GM18517 (cell line): ENCODE results near the gene ID2.

Experiments used
- ATAC-seq: cut with Tn5 transposase; IDR thresholded peaks from one replicate; pipeline ENCODE4 v1.9.1; 2021; ENCODE audit warnings: mild to moderate bottlenecking, moderate library complexity; ENCODE audit not compliant: unreplicated experiment

ID2 gene

DNA sequence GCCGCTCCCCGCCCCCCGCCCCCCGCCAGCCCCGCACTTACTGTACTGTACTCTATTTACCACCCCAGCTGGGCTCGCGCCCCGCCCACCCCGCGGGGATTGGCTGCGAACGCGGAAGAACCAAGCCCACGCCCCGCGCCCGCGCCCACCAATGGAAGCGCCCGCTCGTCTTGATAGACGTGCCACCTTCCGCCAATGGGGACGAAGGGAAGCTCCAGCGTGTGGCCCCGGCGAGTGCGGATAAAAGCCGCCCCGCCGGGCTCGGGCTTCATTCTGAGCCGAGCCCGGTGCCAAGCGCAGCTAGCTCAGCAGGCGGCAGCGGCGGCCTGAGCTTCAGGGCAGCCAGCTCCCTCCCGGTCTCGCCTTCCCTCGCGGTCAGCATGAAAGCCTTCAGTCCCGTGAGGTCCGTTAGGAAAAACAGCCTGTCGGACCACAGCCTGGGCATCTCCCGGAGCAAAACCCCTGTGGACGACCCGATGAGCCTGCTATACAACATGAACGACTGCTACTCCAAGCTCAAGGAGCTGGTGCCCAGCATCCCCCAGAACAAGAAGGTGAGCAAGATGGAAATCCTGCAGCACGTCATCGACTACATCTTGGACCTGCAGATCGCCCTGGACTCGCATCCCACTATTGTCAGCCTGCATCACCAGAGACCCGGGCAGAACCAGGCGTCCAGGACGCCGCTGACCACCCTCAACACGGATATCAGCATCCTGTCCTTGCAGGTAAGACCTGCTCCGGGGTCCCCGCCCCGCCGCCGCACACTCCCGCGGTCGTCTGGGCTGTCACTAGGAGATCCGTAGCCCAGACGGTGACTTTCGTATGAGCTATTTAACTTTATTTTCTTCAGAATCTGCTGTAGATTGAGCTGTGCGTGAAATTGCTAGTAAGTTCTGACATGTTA is at the start of gene ID2:
Gene ID2 (plus strand): TSS at position 271 of the 907 bp plus-strand sequence. CDS start 110 bp downstream, at position 381.
- peak; percentile 58 for ATAC-seq

GRCh38 chr2:8632755-8633154 is 49.1 kb upstream of the ID2 start:
- no peak for ATAC-seq

DNA sequence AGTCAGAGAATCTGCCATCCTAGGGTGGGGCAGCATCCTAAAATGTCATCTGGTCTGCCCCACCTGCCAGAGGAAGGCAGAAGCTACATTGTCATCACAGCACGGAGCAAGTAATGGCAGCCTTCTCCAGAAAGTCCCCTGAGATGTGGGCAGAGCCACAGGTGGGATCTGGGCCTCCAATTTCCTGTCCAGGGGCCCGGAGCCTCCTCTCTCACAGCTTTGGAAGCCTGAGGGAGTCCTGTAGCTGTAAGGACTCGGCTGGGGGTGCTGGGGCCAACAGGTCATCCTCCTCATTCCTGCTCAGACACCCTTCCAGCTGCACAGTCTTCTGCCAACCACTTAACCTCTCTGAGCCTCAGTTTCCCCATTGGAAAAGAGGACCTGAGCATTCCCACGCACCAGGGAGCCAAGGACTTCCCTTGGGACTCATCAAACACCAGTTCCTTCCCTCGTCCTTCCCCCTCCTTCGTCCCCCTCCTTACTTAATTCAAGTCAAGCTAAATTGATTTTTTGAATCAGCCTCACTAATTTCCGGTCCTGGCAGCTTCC is 48.6 kb upstream of the ID2 start:
- ATAC-seq, result no peak

- ATAC-seq, result no peak
Measured at GRCh38 chr2:8633735-8634313, 48.0 kb upstream of the ID2 start.

GRCh38 chr2:8634466-8635172 is 47.2 kb upstream of the ID2 start:
- ATAC-seq, result no peak

DNA sequence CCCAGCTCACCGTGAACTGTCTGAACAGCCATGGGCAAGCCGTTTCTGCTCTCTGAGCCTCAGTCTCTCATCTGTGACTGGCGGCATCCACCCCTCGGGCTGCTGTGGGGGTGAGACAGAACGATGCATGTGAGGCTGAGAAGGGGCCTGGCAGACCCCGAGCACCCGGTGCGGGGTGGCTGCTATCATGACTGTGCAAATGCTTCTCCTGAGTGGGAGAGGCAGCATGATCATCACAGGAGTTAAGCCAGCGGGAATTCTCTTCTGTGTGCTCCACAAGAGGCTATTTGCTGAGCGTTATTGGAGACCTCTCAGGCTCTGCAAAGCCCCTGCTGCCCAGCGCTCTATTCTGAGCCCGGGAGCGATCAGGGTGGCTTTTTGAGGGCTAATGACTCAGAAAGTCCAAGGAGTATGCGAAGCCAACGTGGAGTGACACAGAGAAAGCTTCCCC is 45.8 kb upstream of the ID2 start:
- ATAC-seq, result no peak

- ATAC-seq, result no peak
Measured at GRCh38 chr2:8636721-8637636, 44.9 kb upstream of the ID2 start.

GRCh38 chr2:8638327-8638726 is 43.5 kb upstream of the ID2 start:
- ATAC-seq, result no peak

DNA sequence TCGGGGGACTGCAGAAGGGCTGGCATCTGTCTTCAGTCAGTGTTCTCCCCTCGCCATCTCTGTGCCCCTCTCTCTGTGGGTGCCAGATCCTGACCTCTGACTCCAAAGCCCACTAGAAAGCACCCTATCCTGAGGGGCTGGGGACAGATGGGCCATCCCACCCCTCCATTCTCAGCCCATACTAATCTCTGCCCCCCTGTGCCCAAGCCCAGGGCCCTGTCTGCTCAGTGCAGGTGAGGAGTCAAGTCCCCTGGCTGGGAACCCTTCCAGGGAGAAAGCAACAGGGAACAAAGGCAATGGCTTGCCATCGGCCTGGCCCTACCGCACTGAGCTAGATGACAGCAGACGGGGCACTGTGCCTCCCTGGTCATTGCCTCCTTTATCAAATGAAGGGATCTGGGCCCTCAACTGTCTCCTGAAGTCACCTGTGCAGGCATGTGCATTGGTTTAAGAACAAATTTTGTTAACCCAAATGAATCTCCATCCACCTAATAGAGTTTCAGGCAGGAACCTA is 42.7 kb upstream of the ID2 start:
- ATAC-seq, result no peak

GRCh38 chr2:8640498-8640897 is 41.4 kb upstream of the ID2 start:
- ATAC-seq, result no peak

- ATAC-seq, result no peak
Measured at GRCh38 chr2:8641301-8641965, 40.4 kb upstream of the ID2 start.

DNA sequence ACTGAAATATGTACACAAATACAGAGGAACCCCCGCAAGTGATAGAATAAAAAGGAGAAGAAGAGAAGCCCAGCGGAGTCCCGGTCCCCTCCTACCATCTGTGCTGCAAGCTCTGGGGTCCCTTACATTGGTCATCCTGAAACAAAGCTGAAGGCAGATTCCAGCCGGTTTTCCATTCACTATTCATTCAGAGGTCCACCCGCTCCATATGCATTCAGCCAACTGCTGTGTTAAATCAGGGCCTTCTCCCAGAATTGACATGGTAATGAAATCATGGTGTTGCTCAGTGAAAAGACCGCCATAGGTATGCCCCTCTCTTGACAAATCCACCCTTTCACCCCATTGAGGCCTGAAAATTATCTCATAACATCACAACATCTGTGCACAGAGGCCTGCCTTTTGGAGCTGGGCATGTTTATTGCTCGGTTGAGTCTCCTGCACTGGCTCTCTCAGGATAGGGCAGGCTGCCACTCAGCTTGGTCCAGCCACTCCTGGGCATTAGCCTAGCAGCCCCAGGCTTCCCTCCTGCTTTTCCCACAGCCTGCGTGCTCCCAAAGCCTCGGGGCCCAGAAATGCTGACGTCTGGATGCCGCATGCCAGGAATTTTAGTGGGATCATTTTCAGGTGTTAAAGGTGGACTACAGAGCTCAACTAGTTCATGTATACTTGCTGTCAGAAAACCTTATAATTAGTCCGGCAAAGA is 39.3 kb upstream of the ID2 start:
- ATAC-seq, result no peak

GRCh38 chr2:8643250-8643995 is 38.4 kb upstream of the ID2 start:
- ATAC-seq, result no peak

DNA sequence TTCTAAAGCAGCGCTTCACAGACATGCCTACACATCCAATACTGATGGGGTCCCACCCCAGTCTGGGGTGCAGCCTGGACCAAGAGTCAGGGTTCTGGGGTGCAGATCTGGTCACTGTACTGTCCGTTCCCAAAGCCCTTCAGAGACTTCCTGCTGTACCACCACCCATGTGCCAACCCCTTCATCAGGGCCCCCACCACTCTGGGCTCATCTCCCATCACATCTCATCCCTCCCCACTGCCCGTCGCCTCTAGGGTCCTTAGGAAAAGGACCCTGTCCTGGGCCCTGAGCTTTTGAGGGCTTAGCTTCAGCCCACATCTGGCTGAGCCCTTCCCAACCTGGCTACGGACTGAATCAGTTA is 37.9 kb upstream of the ID2 start:
- ATAC-seq, result no peak

GRCh38 chr2:8644605-8645175 is 37.2 kb upstream of the ID2 start:
- no peak for ATAC-seq

DNA sequence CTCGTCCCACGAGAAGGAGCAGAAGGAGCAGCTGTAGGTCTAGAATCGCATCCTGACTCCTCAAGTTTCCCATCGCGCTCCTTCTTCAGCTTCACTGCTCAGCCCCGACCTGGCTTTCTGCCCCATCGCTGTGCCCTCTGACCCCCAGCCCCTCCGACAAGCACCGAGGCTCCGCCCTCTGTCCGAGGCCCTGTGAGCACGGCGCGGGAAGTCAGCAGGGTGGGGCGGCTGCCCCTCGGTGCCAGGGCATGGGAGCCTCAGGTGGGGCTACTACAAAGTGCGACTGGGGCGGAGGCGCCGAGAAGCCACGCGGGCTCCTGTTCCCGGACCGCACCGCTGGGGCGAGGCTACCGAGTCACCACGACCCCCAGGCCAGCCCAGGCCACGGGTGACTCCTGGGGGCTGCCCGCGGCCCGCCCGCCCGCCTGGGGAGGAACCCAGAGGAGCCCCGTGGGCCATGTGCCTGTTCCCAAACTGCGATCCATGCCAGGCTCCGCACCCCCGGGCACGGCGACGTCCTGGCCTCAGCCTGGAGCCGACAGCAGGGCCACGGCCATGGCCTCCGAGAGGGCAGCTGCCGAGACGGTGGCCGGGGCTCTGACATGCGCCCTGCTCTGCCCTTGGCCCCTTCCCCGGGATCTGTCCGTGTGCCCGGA is 36.6 kb upstream of the ID2 start:
- ATAC-seq, result no peak

DNA sequence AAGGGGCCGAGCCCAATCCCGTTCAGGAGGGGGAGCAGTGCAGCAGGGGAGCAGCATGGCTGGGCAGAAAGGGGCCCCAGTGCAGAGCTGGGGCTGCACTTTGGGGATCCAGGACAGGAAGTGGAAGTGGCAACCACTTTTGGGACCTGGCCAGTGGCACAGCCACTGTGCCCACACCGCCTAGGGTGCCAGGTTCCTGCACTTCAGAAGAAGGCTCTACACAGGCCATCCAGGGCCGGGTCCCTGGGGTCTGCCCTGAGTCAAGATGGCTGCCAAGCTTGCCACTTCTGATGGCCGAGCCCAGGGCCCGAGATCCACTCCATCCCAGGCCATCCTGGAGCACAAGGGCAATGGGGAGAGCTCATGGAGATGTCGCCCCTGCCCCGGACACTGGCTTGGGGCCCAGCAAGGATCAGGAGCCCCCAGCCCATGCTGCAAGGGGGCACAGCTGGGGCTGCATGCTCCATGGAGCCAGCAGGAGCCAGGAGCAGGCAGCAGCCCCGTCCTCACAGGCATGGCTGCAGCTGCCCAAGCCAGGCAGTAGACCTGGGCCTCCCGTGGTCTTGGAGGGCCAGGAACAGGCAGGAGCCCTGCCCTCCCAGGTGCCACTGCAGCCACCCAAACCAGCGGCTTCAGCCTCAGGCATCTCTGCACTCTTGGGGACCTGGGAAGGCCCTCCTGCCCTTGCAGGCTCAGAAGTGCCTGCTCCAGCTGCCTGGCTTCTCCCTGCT is 35.0 kb upstream of the ID2 start:
- ATAC-seq, result no peak
